ENCODE results near the gene PAPOLA.

GRCh38 chr14:96502621-96503305 lies 581 bp downstream of the PAPOLA start:
- TF ChIP-seq CTCF (conservative IDR thresholded peaks at IDR 0.05; ENCODE audit: low read length), result no peak
- no peak for TF ChIP-seq EZH2phosphoT487 (IDR thresholded peaks at IDR 0.05; ENCODE audit: borderline replicate concordance, low read depth, low read length)
